ENCODE measurements around the gene THOP1.

GRCh38 chr19:2751438-2751830 is 33.9 kb upstream of the THOP1 start:
- TF ChIP-seq CTCF (conservative IDR thresholded peaks at IDR 0.05; ENCODE audit: low read depth, low read length) (no peak), EZH2phosphoT487 (IDR thresholded peaks at IDR 0.05; ENCODE audit: borderline replicate concordance, low read length) (no peak), EZH2 (IDR thresholded peaks at IDR 0.05; ENCODE audit: low read length, unreplicated experiment) (no peak)
